GM18502 (cell line): ENCODE data around the gene HSD17B13.
"Not testable (repeated sequence)": the region's sequence is repeated elsewhere in the genome, so short reads cannot be mapped to it uniquely, and the experiment has no call there.

Experiments
- ATAC-seq: cut with Tn5 transposase; IDR thresholded peaks from one replicate; pipeline ENCODE4 v1.9.1; 2021; ENCODE audit warnings: mild to moderate bottlenecking; ENCODE audit not compliant: unreplicated experiment, poor library complexity

Gene HSD17B13, protein sequence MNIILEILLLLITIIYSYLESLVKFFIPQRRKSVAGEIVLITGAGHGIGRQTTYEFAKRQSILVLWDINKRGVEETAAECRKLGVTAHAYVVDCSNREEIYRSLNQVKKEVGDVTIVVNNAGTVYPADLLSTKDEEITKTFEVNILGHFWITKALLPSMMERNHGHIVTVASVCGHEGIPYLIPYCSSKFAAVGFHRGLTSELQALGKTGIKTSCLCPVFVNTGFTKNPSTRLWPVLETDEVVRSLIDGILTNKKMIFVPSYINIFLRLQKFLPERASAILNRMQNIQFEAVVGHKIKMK

DNA sequence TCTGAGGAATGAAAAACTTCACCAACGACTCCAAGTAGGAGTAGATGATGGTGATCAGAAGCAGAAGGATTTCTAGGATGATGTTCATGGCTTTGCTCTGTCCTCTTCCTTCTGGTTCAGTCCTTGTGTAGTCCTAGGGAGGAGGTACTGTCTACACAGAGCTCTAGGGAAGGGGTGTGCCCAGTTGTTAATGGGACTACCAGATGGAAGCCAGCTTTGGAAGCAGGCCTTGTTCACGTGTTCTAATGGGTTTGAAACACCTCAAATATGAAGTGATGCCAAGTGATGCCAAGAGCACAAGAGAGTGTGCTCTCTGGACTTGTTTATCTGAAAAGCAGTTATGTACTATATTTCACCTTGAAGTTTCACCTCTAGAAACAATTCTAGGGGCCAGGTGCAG lies at the start of gene HSD17B13:
Gene HSD17B13, minus strand, starts transcription at position 129 of the 400 bp plus-strand sequence. Its CDS starts 41 bp downstream, at position 88.
- ATAC-seq: no peak

DNA sequence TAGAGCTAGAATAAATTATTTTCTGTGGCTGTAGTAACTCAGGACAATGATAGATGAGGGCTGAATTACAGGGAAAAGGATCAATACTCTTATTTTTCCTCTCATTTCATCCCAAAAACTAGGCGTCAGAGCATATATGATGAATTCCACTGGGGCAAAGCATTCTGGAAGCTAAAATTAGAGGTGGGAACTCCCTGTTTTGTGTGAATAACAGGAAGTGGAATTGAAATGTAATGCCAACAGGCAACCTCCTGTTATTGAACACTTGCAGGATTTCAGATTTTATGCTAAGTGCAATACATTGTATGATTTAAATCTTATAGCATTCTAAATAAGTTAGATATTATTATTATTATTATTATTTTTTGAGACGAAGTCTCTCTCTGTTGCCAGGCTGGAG lies 47.4 kb upstream of the HSD17B13 start:
- ATAC-seq: no peak

DNA sequence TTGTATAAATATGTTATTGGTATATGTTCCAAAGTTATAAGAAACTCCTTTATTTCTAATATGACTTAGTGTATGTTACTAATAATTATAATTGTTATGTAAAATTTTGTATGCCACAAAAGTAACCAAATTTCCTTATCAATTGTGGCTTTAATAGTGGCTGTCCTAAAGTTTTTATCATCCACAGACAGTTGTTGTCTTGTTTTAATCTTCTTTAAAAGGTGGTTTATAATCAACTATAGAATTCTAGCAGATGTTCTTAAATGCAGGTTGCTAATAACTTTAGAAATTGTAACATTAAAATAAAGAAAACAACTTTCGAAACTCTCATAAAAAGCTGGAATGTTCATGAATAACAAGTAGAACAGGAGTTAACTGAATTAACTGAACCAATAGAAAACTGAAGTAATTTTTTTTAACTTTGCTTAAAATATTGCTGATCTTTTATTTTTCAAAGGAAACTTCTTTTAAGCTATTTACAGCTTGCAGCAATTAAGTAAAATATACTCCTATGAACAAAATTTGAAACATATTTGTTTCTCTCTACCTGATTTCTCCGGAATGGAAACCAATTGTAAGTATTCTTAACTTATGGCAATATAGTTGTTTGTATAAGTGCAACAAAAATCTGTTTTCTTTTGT lies 44.0 kb upstream of the HSD17B13 start:
- ATAC-seq: no peak

DNA sequence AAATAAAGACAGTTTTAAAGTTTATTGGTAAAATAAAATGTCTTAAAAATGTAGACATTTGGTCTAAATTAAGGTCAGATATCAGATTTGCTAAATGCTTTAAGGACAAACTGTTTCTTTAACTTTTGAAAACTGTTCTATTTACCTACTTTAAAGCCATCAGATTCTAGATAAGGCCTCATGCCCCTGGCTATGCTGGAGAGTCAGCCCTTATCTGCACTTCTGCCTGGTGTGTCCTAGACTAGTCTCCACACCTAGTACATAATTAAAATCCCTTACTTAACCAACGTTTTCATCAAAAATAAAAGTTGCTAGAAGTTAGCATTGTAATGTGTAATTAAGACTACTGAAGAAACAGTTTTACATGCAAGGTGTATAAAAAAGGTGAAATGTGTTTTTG lies 42.7 kb upstream of the HSD17B13 start:
- no peak for ATAC-seq

DNA sequence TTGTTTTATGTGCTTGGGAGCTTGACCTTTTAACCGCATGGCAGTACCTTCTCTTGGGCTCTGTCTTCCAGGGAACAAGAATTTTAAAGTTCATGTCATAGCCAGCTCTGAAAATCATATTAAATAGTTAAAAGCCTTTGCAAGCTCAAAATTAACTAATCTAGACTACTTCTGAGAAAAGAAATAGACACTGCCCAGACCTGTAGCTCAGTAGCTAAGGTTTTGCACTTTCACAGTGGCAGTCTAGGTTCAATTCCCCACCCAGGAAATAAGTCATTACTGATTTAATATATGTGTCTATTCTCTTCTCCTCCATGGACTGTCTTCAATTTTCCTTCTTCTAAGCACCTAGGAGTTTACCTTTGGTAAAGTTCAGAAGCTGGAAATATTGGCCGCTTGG lies 40.9 kb upstream of the HSD17B13 start:
- ATAC-seq: no peak

DNA sequence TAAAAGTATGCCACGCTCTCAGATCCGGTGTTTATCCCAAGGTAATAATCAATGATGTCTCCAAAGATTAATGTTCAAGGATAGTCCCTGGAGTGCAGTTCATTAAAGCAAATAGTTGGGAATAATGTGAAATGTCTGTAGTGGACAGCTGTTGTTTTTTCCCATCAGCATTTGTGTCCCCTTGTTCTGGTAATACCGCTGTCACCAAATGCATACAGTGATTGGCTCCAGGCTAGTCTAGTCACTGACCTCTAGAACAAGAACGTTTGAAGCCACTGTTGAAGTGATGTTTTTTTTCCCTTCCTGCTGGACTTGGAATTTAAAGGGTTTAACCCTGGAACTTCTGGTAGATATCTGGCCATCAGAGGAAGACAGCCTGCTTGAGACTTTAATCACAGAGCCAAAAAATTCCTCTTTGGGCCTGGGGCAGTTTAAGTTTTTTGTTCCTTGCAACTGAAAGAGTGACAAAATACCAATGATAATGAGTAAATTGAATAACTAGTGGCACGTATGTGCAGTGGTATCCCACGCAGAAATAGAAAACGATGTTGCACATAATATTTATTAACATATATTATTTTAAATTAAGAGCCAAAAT lies 37.8 kb upstream of the HSD17B13 start:
- ATAC-seq: no peak

DNA sequence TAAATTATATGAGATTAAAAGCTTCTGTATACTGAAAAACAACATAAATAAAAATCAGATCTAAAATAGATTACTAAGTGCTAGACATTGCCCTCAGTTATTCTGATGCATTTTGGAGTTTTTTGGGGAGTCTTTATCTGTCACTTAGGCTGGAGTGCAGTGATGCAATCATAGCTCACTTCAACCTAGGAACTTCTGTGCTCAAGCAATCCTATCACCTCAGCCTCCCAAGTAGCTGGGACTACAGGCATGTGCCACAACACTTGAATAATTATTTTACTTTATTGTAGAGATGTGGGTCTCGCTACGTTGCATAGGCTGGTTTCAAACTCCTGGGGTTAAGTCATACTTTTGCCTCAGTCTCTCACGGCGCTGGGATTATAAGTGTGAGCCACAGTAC lies 36.6 kb upstream of the HSD17B13 start:
- ATAC-seq: no peak

DNA sequence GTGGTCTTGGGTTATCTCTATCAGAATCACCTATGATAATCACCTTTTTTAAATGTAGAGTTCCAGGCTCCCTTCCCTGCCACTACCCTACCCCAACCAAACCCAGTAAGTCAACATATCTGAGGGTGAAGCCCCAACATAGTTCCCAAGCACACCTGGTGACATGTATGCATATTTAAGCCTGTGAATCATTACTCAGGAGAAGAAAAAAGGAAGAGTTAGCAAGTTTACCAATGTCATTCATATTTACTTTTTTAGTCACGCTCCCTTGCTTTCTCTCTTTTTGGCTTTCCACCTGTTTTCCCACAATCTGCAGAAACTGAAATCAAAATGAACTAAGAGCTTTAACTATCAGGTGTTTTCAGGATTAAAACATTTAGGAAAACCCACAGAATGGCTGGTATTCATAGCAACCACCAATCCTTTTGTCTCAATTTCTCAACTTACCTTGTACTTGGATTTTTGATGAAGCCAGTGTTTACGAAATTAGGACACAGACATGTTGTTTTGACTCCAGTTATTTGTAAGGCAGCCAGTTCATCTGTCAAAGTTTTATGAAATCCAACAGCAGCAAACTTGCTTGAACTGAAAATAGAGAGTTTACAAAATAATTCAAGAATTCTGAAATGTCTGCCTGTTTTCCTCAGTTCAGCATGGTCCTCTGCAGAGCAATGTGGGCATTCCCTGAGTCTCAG lies 34.3 kb upstream of the HSD17B13 start:
- ATAC-seq: no peak

DNA sequence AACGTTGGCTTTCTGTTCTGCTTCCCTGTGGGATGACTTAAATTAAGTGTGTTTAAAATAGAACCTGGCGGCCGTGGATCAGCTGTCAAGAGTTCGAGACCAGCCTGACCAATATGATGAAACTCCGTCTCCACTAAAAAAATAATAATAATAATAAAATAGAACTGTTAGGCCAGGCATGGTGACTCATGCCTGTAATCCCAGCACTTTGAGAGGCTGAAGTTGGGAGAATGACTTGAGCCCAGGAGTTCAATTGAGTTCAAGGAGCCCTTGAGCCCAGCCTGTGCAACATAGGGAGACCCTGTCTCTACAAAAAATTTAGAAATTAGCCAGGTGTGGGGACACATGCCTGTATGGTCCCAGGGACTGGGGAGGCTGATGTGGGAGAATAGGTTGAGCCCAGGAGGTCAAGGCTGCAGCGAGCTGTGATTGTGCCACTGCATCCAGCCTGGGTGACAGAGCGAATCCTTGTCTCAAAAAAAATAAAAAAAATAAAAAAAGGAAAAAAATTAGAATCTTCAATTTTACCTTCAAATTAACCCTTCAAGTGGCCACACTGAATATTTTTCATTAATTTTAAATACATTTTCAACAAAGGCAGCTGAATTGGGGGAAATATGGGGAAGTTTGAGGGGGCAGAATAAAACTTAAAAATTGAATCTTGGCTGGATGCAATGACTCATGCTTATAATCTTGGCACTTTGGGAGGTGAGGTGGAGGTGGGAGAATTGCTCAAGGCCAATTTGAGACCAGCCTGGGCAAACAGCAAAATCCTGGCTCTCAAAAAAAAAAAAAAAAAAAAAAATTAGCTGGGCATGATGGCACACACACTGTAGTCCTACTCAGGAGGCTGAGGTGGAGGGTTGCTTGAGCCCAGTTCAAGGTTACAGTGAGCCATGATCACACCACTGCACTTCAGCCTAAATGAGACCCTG lies 31.8 kb upstream of the HSD17B13 start:
- ATAC-seq: no peak

DNA sequence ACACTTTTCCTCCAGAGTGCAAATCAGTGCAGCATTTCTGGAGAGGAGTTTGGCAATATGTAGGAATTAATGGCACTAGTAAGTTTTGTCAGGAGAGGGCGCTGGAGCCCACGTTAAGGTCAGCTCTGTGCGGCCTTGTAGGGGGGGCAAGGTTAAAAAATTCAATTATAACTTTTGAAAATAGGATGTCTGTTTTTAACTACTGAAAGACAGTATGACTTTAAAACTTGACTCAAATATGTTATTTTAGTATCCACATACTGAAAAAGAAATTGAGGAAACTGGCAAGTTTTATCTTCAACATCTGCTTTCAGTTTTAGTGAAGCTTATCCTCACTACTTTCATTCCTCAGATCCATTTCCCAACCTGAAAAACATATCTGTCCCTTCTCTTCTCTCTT lies 30.9 kb upstream of the HSD17B13 start:
- ATAC-seq: peak; percentile 92

DNA sequence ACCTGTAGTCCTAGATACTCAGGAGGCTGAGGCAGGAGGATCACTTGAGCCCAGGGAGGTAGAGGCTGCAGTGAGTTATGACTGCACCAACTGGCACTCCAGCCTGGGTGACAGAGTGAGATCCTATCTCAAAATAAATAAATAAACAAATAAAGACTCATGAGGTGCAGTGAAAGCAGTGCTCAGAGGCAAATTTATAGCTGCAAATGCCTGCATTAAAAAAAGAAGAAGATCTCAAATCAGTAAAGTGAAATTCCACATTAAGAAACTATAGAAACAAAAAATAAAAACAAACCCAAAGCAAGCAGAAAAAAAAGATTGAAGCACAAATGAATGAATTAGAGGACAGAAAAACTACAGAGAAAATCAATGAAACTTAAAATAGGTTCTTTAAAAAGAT lies 22.5 kb upstream of the HSD17B13 start:
- ATAC-seq: no peak

DNA sequence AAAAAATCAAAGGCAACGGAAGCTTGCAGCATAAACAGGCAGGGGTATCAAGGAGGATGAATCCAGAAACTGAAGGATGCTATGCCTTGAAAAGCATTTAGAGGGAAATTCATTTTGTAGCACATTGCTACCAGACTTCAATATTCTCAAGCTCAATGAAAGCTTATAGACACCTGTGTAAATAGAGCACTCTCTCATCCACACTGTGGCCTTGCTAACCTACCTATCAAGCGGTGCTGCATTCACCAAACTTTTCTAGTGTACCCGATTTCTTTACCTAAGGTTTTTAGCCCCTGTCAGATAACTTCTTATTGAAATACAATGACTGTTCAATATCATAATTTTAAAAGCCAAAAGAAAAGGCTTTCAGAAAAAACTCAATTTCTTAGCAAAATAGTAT lies 20.2 kb upstream of the HSD17B13 start:
- ATAC-seq: no peak

DNA sequence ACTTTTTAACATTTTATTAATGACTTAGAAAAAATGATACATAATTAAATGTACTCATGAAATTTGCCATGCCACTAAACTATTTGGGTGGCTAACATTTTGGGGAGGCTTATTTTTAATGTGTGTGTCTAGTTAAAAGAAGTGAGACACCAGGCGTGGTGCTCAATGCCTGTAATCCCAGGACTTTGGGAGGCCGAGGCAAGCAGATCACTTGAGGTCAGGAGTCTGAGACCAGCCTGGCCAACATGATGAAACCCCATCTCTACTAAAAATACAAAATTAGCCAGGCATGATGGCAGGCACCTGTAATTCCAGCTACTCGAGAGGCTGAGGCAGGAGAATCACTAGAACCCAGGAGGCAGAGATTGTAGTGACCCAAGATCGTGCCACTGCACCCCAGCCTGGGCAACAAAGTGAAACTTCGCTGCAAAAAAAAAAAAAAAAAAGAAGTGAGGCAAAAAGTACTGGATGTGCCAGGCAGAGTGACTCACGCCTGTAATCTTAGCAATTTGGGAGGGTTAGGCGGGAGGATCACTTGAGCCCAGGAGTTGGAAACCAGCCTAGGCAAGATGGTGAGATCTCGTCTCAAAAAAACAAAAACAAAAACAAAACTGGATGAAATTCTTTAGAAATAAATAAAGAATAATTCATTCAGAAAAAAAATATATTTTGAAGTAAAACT lies 19.4 kb upstream of the HSD17B13 start:
- ATAC-seq: not testable (repeated sequence)

DNA sequence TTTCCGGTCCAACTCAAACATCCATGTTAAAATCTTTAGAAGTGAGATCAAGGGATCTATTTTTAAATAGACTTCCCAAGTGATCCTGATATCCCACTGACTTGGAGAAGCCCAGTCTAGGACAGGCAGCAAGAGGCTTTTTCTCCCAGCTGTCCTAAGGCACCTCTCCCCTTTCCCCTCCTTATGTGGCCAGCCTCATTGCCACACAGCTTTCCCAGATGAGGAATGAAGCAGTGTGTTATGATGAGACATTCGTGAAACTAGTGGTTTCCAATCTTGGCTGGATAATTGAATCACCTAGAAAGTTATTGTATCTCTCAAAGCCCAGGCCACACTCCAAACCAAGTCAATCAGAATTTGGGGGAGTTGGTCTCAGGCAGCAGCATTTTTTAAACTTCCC lies 16.8 kb upstream of the HSD17B13 start:
- no peak for ATAC-seq

DNA sequence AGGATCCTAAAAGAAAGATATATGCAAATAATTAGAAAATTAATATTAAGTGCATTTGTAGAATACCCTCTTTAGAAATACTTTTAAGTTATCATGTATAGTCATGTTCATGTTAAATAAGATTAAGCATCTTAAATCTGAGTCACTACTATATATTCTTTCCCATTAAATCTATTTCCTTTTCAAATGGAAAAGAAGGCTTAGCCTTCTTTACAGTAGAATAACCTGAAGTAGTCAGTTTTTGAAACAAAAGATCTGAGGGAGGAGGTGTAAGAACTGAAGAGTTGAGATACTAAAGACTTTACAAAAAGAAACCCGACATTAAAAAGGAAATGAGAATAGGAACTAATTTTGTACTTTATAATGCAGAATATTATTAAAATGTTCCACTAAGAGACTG lies 14.7 kb upstream of the HSD17B13 start:
- ATAC-seq: no peak

DNA sequence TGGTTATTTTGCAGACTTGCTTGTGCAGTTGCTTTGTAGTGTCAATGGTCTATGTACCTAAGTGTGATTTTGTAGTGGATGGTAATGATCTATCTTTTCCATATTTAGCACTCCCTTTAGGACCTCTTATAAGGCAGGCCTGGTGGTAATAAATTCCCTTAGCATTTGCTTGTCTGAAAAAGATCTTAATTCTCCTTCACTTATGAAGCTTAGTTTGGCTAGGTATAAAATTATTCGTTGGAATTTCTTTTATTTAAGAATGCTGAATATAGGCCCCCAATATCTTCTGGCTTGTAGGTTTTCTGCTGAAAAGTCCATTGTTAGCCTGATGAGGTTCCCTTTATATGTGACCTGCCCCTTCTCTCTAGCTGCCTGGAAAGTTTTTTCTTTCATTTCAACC lies 10.6 kb upstream of the HSD17B13 start:
- no peak for ATAC-seq

DNA sequence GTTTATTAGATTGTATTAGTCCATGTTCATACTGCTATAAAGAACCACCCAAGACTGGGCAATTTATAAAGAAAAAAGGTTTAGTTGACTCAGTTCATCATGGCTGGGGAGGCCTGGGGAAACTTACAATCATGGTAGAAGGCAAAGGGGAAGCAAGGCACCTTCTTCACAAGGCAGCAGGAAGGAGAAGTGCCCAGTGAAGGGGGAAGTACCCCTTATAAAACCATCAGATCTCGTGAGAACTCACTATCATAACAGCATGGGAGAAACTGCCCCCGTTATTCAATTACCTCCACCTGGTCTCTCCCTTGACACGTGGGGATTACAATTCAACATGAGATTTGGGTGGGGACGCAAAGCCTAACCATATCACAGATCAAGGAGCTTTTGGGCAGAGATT lies 8.1 kb upstream of the HSD17B13 start:
- ATAC-seq: no peak

DNA sequence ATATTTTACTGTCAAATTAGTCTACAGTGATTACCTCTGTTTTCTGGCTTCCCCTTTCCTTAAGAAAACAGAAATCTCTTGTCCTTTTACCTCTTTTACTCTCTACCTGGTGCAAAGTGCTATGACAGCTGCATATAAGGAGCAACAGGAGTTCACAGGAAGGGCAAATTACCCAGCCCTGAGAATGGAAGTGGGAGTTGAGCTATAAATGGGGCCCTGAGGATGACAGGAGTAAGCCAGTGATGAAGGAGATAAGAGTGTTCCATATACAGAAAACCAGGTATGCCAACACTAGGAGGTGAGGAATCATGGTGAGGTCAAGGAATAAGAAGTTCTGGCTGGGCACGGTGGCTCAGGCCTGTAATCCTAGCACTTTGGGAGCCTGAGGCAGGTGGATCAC lies 4.5 kb upstream of the HSD17B13 start:
- ATAC-seq: no peak

DNA sequence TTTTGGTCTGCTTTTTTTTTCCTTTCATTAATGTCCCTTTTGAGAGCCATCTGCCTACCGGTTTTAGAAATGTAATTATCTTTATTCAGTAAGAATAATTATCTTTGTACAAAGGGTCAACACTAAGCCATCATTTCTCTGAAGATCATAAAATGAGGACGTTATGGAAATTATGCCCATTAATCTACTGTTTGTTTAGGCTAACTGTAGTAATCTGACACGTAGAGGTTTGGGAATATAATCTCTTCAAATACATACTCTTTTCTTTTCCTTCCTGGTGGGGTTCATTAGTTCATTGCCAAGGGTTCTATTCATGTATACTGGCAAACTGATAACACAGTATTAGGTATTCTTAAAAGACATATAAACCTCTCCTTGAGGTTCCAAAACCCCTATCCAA lies 3.8 kb upstream of the HSD17B13 start:
- ATAC-seq: no peak

DNA sequence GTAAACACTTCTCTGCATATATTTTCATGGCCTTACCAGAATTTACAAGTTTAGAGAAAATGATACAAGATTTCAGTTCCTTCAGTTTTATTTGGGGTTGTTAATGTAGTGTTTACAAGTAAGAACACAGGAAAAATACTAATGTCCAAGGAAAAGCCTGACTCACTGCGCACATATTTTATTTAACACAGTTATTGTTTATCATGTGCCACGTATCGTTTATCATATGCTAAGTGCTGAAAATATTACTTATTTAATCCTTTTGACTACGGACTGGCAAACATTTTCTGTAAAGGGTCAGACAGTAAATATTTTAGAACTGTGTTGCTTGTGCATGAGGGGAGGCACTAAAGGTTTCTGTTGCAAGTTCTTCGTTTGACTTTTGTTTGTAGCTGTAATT lies 794 bp downstream of the HSD17B13 start:
- no peak for ATAC-seq
